HG03432 (cell line): ENCODE results near the gene PRKG1.
A peak's percentile ranks its signal among the peaks of the same experiment; 100 is the strongest.
"Not testable (repeated sequence)": the region's sequence is repeated elsewhere in the genome, so short reads cannot be mapped to it uniquely, and the experiment has no call there.

Experiments
- ATAC-seq: cut with Tn5 transposase; IDR thresholded peaks from one replicate; pipeline ENCODE4 v1.9.1; 2021; ENCODE audit warnings: mild to moderate bottlenecking, moderate library complexity; ENCODE audit not compliant: unreplicated experiment

The PRKG1 gene

GRCh38 chr10:52221923-52222322 is 1147.6 kb downstream of the PRKG1 start:
- no peak for ATAC-seq

- ATAC-seq, result no peak
Observed at GRCh38 chr10:52226197-52226847, 1152.0 kb downstream of the PRKG1 start.

GRCh38 chr10:52228556-52228955 is 1154.3 kb downstream of the PRKG1 start:
- no peak for ATAC-seq

GRCh38 chr10:52229291-52229931 is 1155.1 kb downstream of the PRKG1 start:
- no peak for ATAC-seq

GRCh38 chr10:52232561-52233350 is 1158.5 kb downstream of the PRKG1 start:
- ATAC-seq, result peak; percentile 100

GRCh38 chr10:52233351-52233991 is 1159.2 kb downstream of the PRKG1 start:
- ATAC-seq, result not testable (repeated sequence)

GRCh38 chr10:52239771-52240170 is 1165.5 kb downstream of the PRKG1 start:
- ATAC-seq, result no peak

GRCh38 chr10:52245547-52245946 is 1171.3 kb downstream of the PRKG1 start:
- no peak for ATAC-seq

GRCh38 chr10:52247929-52248328 is 1173.6 kb downstream of the PRKG1 start:
- ATAC-seq, result not testable (repeated sequence)

GRCh38 chr10:52248697-52249306 is 1174.5 kb downstream of the PRKG1 start:
- no peak for ATAC-seq

GRCh38 chr10:52249850-52250395 is 1175.6 kb downstream of the PRKG1 start:
- no peak for ATAC-seq

GRCh38 chr10:52250510-52250909 is 1176.2 kb downstream of the PRKG1 start:
- ATAC-seq, result no peak

- ATAC-seq, result no peak
Observed at GRCh38 chr10:52252307-52252706, 1178.0 kb downstream of the PRKG1 start.

- ATAC-seq, result peak; percentile 99
Observed at GRCh38 chr10:52256832-52257691, 1182.8 kb downstream of the PRKG1 start.

GRCh38 chr10:52257692-52258075 is 1183.4 kb downstream of the PRKG1 start:
- ATAC-seq, result peak; percentile 86

- ATAC-seq, result no peak
Observed at GRCh38 chr10:52258799-52259425, 1184.6 kb downstream of the PRKG1 start.

GRCh38 chr10:52259426-52259812 is 1185.1 kb downstream of the PRKG1 start:
- no peak for ATAC-seq

GRCh38 chr10:52261362-52261761 is 1187.1 kb downstream of the PRKG1 start:
- no peak for ATAC-seq
